OCI-LY7 (cell line): ENCODE data around the gene MCCC1.

ENCODE experiments used
- CTCF ChIP-seq: fragments of 200-600 bp; sonication (generic); conservative IDR thresholded peaks from 2 replicates; pipeline ENCODE4 v1.5.1; 2014; ENCODE audit warnings: mild to moderate bottlenecking, antibody characterized with exemption, low read length, moderate library complexity, mixed read lengths
- EZH2phosphoT487 ChIP-seq: fragments of 200-600 bp; sonication (generic); IDR thresholded peaks from 2 replicates; pipeline ENCODE4 v1.6.1; 2018; ENCODE audit warnings: low read depth, borderline replicate concordance, mild to moderate bottlenecking, mixed run types, antibody characterized with exemption, low read length, moderate library complexity, mixed read lengths

- TF ChIP-seq CTCF (no peak), EZH2phosphoT487 (no peak)
Measured at GRCh38 chr3:183064475-183064874, 34.8 kb downstream of the MCCC1 start.
